ENCODE results near the gene FAM229A. TPM values are rescaled to one million over a fixed set of nuclear protein-coding genes. Genes with fewer than 3 reads are reported as not detected.

Gene FAM229A
- total RNA-seq, 4 donors from 2014 or later, result 2.0 to 19.2 (median 6.9) TPM

DNA sequence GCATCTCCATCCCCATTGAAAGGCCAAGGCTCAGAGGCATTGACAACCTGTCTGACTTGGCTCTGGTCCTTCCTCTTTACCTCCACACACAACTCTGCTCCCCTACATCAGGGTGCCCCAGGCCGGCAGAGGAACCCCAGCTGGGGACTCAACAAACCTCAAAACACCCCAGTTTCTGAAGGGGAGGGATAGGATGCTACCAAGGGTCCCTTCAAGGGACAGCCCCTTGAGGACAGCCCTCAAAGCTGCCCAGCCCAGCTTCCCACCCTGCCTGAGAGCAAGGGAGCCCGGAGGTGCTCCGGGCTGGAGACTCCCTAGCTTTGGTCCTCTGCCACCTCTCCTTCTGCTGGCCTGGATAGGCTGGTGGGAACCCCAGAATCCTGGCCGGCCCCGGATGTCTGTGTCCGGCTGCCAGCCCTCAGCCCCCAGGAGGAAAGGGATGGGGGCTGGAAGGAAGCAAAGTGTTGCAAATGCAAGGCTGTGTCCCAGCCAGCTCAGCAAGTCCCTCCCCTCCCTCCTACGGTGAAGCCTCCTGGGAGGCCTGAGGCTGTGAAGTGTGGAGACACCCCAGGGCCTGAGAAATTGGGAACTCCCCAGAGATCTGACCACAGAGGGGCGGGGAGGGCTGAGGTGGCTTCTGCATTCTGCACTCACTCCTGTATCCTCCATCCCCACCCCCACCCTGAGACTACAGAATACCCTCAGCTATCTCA, 25.2 kb downstream of the FAM229A start:
- TF ChIP-seq, protein P1, sequence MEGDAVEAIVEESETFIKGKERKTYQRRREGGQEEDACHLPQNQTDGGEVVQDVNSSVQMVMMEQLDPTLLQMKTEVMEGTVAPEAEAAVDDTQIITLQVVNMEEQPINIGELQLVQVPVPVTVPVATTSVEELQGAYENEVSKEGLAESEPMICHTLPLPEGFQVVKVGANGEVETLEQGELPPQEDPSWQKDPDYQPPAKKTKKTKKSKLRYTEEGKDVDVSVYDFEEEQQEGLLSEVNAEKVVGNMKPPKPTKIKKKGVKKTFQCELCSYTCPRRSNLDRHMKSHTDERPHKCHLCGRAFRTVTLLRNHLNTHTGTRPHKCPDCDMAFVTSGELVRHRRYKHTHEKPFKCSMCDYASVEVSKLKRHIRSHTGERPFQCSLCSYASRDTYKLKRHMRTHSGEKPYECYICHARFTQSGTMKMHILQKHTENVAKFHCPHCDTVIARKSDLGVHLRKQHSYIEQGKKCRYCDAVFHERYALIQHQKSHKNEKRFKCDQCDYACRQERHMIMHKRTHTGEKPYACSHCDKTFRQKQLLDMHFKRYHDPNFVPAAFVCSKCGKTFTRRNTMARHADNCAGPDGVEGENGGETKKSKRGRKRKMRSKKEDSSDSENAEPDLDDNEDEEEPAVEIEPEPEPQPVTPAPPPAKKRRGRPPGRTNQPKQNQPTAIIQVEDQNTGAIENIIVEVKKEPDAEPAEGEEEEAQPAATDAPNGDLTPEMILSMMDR (IDR thresholded peaks at IDR 0.05; ENCODE audit: low read depth), result no peak

- TF ChIP-seq, protein P1 (IDR thresholded peaks at IDR 0.05; ENCODE audit: low read depth), result no peak
Measured at GRCh38 chr1:32336591-32336932, 25.7 kb downstream of the FAM229A start.

DNA sequence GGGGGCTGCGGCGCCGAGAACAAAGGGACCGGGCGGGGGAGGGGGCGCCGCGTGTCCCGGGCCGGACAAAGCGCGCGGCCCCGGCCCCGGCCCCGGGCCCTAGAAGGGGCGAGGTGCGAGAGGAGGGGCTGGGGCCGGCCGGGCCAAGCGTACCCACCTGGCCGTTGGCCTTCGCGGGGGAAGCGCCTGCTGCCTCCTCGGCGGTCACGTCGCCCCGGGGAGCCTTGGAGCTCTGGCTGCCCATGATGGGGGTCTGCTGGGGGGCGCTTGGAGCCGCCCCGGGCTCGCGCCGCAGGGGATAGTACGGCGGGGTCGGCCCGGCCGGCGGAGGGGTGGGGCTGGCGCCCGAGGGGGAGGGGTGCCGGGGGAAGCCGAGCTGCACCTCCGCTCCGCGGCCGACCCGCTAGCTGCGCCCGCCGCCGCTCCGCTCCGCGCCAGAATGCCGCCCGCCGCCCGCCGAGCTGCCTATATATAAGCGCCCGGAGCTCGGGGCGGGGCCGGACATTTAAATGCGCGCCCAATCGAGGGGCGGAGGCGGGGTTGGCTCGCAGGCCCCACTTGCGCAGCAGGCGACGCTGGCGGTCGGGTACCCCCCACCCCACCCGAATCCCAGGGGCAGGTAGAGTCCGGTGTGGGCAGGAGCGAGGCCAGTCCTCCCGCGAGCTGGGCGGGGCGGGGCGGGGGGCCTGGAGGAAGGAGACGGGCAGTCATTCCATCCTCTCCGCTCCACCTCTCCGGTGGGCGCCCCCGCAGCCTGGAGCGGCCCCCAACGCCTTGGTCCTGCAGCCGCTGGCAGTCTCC, 26.3 kb downstream of the FAM229A start, which contains the start of gene MARCKSL1:
MARCKSL1 (minus strand) TSS at position 444 of the 801 bp plus-strand sequence; CDS start at position 244, 200 bp downstream.
- TF ChIP-seq, protein P1 (IDR thresholded peaks at IDR 0.05; ENCODE audit: low read depth), result no peak

- TF ChIP-seq, protein P1 (IDR thresholded peaks at IDR 0.05; ENCODE audit: low read depth), result no peak
Measured at GRCh38 chr1:32335535-32335789, 26.8 kb downstream of the FAM229A start.

GRCh38 chr1:32334864-32335534, 27.3 kb downstream of the FAM229A start:
- TF ChIP-seq, protein P1 (IDR thresholded peaks at IDR 0.05; ENCODE audit: low read depth), result no peak

DNA sequence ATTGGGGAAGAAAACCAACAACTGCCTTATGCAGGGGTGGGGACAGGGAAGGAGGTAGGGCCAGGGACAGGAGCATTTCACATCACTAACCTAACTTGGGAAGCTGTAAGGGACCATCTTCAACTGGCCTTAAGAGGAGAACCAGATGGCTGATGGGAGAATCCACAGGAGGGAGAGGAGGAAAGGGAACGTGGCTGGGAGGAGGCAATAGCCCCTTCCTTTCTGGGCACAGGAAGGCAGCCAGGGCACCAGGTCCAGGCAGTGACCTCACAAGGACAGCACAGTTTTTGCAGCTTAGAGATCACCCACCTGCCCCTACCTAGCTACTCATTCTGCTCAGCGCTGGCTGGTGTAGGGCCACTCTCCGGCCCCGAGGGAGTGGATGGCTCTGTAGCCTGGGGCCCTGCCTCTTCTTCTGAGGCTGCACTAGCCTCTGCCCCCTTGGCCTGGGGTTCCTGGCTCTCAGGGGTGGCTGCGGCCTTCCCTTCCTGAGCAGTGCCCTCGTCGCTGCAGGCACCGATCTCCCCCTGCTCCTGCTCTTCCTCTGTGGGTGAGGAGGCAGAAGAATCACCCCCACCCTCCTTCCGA, 27.9 kb downstream of the FAM229A start:
- TF ChIP-seq, protein P1 (IDR thresholded peaks at IDR 0.05; ENCODE audit: low read depth), result no peak

All from subcutaneous adipose tissue (tissue), 4 donors.